Transverse colon (tissue), 3 donors: ENCODE results near the gene IPPK.

ENCODE experiments used
- EP300 ChIP-seq: sonication (generic); formaldehyde crosslinking; IDR thresholded peaks from one replicate; pipeline ENCODE4 v1.6.1; 2017; ENCODE audit warnings: antibody characterized with exemption, low read depth
- POLR2A ChIP-seq: fragments of 450-650 bp; IDR thresholded peaks from one replicate; pipeline ENCODE4 v1.6.1; 2016; ENCODE audit warnings: antibody characterized with exemption, mild to moderate bottlenecking, moderate library complexity
- TF ChIP-seq, protein P1 (sequence below), 5 experiments: fragments of 200-600 bp in 3 of 5; fragments of 450-650 bp in 2 of 5; sonication (generic) in 3 of 5; IDR thresholded peaks; 1 replicate in 2 of 5; 2 replicates in 3 of 5; pipeline ENCODE4 v1.5.1; 2016 to 2017; ENCODE audit warnings: antibody characterized with exemption in 5 of 5, inconsistent platforms in 3 of 5, mild to moderate bottlenecking in 2 of 5, moderate library complexity in 1 of 5

DNA sequence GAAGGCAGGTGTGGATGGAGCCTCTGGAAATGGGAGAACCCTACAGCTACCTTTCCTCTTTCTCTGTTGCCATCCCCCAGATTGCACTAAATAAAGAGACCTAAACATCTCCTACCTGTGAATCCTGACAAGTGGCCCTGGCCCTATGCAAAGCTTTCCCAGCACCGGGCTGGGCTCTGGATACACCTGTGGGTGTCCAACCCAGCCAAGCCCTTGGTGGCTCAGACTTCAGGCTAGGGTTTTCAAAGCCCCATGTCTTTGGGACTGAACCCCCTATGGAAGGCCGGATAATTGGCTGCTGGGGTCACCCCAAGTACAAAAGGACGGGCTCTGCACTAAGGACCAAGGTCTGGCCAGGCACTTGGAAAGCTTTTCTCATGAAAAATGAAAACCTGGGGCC, 44.1 kb upstream of the IPPK start:
- TF ChIP-seq, protein P1, sequence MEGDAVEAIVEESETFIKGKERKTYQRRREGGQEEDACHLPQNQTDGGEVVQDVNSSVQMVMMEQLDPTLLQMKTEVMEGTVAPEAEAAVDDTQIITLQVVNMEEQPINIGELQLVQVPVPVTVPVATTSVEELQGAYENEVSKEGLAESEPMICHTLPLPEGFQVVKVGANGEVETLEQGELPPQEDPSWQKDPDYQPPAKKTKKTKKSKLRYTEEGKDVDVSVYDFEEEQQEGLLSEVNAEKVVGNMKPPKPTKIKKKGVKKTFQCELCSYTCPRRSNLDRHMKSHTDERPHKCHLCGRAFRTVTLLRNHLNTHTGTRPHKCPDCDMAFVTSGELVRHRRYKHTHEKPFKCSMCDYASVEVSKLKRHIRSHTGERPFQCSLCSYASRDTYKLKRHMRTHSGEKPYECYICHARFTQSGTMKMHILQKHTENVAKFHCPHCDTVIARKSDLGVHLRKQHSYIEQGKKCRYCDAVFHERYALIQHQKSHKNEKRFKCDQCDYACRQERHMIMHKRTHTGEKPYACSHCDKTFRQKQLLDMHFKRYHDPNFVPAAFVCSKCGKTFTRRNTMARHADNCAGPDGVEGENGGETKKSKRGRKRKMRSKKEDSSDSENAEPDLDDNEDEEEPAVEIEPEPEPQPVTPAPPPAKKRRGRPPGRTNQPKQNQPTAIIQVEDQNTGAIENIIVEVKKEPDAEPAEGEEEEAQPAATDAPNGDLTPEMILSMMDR (IDR thresholded peaks at IDR 0.05), result no peak
- TF ChIP-seq POLR2A, result no peak
- TF ChIP-seq EP300, result no peak
